ENCODE data around the gene COL10A1.
A peak's percentile ranks its signal among the peaks of the same experiment; 100 is the strongest.

The COL10A1 gene

DNA sequence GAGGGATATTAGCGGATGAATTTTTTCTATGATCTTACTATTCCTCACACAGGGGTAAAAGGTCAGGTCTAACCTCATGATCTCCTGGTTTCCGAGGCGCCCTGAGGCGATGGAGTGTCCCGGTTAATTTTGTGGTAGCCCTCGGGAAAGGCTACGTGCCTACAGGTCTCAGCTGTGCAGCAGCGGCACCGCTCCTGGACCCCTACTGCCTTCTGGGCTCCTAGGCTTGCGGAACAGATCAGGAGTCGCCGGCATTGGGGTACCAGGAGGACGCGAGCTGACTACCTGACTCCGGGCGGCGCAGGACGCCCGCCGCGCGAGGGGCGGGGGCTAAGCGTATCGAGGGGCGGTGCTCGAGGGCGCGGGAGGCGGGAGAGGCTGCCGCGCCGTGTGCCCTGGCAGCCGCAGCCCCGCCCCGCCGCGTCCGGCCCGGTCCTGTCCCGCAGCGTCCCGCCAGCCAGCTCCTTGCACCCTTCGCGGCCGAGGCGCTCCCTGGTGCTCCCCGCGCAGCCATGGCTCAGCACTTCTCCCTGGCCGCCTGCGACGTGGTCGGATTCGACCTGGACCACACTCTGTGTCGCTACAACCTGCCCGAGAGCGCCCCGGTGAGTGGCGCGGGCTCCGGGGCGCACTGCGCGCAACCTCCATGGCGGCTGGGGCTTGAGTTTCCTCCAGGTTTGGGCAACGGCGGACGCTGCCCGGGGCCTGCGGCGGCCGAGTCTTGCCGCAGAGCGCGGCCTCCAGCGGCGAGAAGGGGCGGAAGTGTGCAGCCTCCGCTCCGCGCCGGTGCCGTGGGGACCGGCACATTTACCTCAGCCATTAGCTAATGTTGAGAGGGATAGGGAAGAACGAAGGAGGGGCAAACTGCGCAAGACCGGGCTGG is 25.3 kb downstream of the COL10A1 start, which contains the start of gene NT5DC1 (continued):
- TF ChIP-seq, protein P1, sequence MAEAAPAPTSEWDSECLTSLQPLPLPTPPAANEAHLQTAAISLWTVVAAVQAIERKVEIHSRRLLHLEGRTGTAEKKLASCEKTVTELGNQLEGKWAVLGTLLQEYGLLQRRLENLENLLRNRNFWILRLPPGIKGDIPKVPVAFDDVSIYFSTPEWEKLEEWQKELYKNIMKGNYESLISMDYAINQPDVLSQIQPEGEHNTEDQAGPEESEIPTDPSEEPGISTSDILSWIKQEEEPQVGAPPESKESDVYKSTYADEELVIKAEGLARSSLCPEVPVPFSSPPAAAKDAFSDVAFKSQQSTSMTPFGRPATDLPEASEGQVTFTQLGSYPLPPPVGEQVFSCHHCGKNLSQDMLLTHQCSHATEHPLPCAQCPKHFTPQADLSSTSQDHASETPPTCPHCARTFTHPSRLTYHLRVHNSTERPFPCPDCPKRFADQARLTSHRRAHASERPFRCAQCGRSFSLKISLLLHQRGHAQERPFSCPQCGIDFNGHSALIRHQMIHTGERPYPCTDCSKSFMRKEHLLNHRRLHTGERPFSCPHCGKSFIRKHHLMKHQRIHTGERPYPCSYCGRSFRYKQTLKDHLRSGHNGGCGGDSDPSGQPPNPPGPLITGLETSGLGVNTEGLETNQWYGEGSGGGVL (tag by site-specific recombination; IDR thresholded peaks at IDR 0.05) = peak; percentile 39; the same call in 1 of the 2 replicates
- TF ChIP-seq ZNF837 (tag by site-specific recombination; IDR thresholded peaks at IDR 0.05) = no peak
- peak; percentile 79 for TF ChIP-seq ZSCAN30 (tag by site-specific recombination; IDR thresholded peaks at IDR 0.05)
- TF ChIP-seq, protein P2, sequence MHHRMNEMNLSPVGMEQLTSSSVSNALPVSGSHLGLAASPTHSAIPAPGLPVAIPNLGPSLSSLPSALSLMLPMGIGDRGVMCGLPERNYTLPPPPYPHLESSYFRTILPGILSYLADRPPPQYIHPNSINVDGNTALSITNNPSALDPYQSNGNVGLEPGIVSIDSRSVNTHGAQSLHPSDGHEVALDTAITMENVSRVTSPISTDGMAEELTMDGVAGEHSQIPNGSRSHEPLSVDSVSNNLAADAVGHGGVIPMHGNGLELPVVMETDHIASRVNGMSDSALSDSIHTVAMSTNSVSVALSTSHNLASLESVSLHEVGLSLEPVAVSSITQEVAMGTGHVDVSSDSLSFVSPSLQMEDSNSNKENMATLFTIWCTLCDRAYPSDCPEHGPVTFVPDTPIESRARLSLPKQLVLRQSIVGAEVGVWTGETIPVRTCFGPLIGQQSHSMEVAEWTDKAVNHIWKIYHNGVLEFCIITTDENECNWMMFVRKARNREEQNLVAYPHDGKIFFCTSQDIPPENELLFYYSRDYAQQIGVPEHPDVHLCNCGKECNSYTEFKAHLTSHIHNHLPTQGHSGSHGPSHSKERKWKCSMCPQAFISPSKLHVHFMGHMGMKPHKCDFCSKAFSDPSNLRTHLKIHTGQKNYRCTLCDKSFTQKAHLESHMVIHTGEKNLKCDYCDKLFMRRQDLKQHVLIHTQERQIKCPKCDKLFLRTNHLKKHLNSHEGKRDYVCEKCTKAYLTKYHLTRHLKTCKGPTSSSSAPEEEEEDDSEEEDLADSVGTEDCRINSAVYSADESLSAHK (tag by site-specific recombination; IDR thresholded peaks at IDR 0.05) = no peak
- peak; percentile 48; the same call in 1 of the 2 replicates for TF ChIP-seq ZNF184 (tag by site-specific recombination; IDR thresholded peaks at IDR 0.05)
- TF ChIP-seq, protein P3, sequence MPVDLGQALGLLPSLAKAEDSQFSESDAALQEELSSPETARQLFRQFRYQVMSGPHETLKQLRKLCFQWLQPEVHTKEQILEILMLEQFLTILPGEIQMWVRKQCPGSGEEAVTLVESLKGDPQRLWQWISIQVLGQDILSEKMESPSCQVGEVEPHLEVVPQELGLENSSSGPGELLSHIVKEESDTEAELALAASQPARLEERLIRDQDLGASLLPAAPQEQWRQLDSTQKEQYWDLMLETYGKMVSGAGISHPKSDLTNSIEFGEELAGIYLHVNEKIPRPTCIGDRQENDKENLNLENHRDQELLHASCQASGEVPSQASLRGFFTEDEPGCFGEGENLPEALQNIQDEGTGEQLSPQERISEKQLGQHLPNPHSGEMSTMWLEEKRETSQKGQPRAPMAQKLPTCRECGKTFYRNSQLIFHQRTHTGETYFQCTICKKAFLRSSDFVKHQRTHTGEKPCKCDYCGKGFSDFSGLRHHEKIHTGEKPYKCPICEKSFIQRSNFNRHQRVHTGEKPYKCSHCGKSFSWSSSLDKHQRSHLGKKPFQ (tag by site-specific recombination; IDR thresholded peaks at IDR 0.05) = 0 out of 2 replicates have a peak, but pooled peaks have one; percentile 11
- no peak for TF ChIP-seq ZNF664 (tag by site-specific recombination; IDR thresholded peaks at IDR 0.05)
- no peak for TF ChIP-seq ZNF670 (tag by site-specific recombination; IDR thresholded peaks at IDR 0.05; ENCODE audit: low read depth)
- TF ChIP-seq ZNF610 (tag by site-specific recombination; IDR thresholded peaks at IDR 0.05; ENCODE audit: borderline replicate concordance) = peak; percentile 68
- TF ChIP-seq, protein P4, sequence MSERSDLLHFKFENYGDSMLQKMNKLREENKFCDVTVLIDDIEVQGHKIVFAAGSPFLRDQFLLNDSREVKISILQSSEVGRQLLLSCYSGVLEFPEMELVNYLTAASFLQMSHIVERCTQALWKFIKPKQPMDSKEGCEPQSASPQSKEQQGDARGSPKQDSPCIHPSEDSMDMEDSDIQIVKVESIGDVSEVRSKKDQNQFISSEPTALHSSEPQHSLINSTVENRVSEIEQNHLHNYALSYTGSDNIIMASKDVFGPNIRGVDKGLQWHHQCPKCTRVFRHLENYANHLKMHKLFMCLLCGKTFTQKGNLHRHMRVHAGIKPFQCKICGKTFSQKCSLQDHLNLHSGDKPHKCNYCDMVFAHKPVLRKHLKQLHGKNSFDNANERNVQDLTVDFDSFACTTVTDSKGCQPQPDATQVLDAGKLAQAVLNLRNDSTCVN (tag by site-specific recombination; optimal IDR thresholded peaks at IDR 0.05) = peak; percentile 97
- peak; percentile 84 for TF ChIP-seq SP7 (tag by site-specific recombination; IDR thresholded peaks at IDR 0.05)
- peak; percentile 94 for TF ChIP-seq ZNF600 (tag by site-specific recombination; IDR thresholded peaks at IDR 0.05)
- no peak for TF ChIP-seq ZNF776 (tag by site-specific recombination; IDR thresholded peaks at IDR 0.05; ENCODE audit: borderline replicate concordance)
- TF ChIP-seq KLF16 (tag by site-specific recombination; IDR thresholded peaks at IDR 0.05) = peak; percentile 64; the same call in 1 of the 2 replicates
- TF ChIP-seq SALL2 (tag by site-specific recombination; IDR thresholded peaks at IDR 0.05; ENCODE audit: borderline replicate concordance) = no peak
- TF ChIP-seq ZBTB48 (tag by site-specific recombination; IDR thresholded peaks at IDR 0.05) = peak; percentile 84
- TF ChIP-seq, protein P5, sequence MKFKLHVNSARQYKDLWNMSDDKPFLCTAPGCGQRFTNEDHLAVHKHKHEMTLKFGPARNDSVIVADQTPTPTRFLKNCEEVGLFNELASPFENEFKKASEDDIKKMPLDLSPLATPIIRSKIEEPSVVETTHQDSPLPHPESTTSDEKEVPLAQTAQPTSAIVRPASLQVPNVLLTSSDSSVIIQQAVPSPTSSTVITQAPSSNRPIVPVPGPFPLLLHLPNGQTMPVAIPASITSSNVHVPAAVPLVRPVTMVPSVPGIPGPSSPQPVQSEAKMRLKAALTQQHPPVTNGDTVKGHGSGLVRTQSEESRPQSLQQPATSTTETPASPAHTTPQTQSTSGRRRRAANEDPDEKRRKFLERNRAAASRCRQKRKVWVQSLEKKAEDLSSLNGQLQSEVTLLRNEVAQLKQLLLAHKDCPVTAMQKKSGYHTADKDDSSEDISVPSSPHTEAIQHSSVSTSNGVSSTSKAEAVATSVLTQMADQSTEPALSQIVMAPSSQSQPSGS (tag by site-specific recombination; IDR thresholded peaks at IDR 0.05; ENCODE audit: low read depth) = no peak
- 0 out of 2 replicates have a peak, but pooled peaks have one; percentile 44 for TF ChIP-seq KLF8 (tag by site-specific recombination; IDR thresholded peaks at IDR 0.05)
- TF ChIP-seq ZNF48 (tag by site-specific recombination; IDR thresholded peaks at IDR 0.05) = no peak
- TF ChIP-seq BCL11A (tag by site-specific recombination; IDR thresholded peaks at IDR 0.05; ENCODE audit: low read depth) = no peak
- peak; percentile 79 for TF ChIP-seq ZBTB17 (tag by site-specific recombination; IDR thresholded peaks at IDR 0.05)
- TF ChIP-seq SP2 (tag by site-specific recombination; IDR thresholded peaks at IDR 0.05) = peak; percentile 73
- no peak for TF ChIP-seq EGR2 (tag by site-specific recombination; IDR thresholded peaks at IDR 0.05; ENCODE audit: low read depth)
- TF ChIP-seq ZNF423 (tag by site-specific recombination; IDR thresholded peaks at IDR 0.05) = peak; percentile 73; the same call in 1 of the 2 replicates
- TF ChIP-seq ZNF513 (tag by site-specific recombination; IDR thresholded peaks at IDR 0.05) = peak; percentile 20; the same call in 1 of the 2 replicates
- TF ChIP-seq ZNF624 (tag by site-specific recombination; IDR thresholded peaks at IDR 0.05) = 0 out of 2 replicates have a peak, but pooled peaks have one; percentile 48
- TF ChIP-seq ZNF311 (tag by site-specific recombination; IDR thresholded peaks at IDR 0.05; ENCODE audit: borderline replicate concordance) = no peak
- no peak for TF ChIP-seq PRDM1 (tag by site-specific recombination; IDR thresholded peaks at IDR 0.05)
- TF ChIP-seq HOXC10 (CRISPR knock-in tag; IDR thresholded peaks at IDR 0.05) = 0 out of 2 replicates have a peak, but pooled peaks have one; percentile 4

All from HEK293 (cell line).